Osteocyte (in vitro differentiated cells): ENCODE data around the gene AP3D1. TPM values are rescaled to one million over a fixed set of nuclear protein-coding genes. Genes with fewer than 3 reads are reported as not detected.

Experiments used
- DNase-seq: peaks from one replicate; pipeline ENCODE4 v3.0.0; 2021; ENCODE audit warnings: mixed read lengths; ENCODE audit not compliant: unreplicated experiment; ENCODE audit errors: extremely low spot score
- H3K27ac Mint-ChIP-seq: one replicate; pipeline ENCODE4 v1.8.0; 2021; ENCODE audit warnings: mild to moderate bottlenecking, mixed read lengths; ENCODE audit not compliant: unreplicated experiment
- H3K27me3 Mint-ChIP-seq: one replicate; pipeline ENCODE4 v1.8.0; 2021; ENCODE audit warnings: mixed read lengths; ENCODE audit not compliant: unreplicated experiment
- H3K36me3 Mint-ChIP-seq: one replicate; pipeline ENCODE4 v1.8.0; 2021; ENCODE audit warnings: mixed read lengths; ENCODE audit not compliant: unreplicated experiment
- H3K4me1 Mint-ChIP-seq: one replicate; pipeline ENCODE4 v1.8.0; 2021; ENCODE audit warnings: mixed read lengths; ENCODE audit not compliant: unreplicated experiment
- H3K4me3 Mint-ChIP-seq: one replicate; pipeline ENCODE4 v1.8.0; 2021; ENCODE audit warnings: mild to moderate bottlenecking, moderate library complexity, mixed read lengths; ENCODE audit not compliant: unreplicated experiment
- H3K9me3 Mint-ChIP-seq: one replicate; pipeline ENCODE4 v1.8.0; 2021; ENCODE audit warnings: mixed read lengths; ENCODE audit not compliant: unreplicated experiment
- total RNA-seq: library from RNA; stranded (reverse); gene quantifications from 2 replicates; pipeline ENCODE4 v1.2.1, GENCODE V29; 2021
- TF ChIP-seq, protein P1 (sequence below): fragments of 200-600 bp; sonication (generic); IDR thresholded peaks from 2 replicates; pipeline ENCODE4 v1.5.0; 2021; ENCODE audit warnings: antibody characterized with exemption, mild to moderate bottlenecking, moderate library complexity

The AP3D1 gene
- total RNA-seq, 1 donor from 2014 or later, result 139 TPM

DNA sequence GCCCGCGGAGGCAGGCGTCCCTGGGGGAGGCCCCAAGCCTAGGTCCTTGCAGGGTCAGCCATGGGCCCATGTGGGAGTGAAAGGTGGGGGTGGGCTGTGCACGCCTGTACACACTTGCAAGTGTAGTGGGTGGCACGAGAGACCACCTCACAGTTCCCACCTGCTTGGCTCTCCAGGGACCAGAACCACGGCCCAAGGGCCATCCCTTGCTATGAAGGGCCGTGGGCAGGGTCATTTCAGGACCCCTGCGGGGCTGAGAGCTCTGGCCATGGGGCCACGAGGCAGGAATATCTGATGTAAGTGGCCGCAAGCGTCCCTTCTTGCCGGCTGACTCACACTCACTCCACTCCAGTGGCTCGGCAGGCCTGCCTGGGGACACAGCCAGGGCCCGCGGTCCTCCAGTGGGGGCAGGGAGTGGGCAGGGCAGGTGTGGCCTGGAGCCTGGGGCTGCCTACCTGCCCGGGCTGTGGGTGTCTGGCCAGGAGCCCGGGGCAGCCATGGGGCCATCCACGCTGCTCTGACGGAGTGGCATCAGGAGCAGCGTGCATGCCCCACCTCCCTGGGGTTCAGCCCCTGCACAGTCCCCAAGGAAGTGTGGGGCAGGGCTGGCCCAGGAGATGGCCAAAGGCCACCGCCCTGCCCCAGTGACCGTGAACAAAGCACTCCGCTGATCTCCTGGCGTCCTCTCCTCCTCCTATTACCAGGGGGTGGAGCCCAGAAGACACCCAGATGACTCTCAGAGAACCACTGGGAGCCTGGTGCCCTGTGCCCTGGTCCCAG, 91.8 kb downstream of the AP3D1 start:
- Mint-ChIP-seq H3K4me3 (peak overlapping the region; percentile 77), H3K4me1 (peaks cover 54% of the 10 kb centered on the region), H3K36me3 (no peaks in the 10 kb centered on the region), H3K27me3 (no peaks in the 10 kb centered on the region), H3K27ac (peak overlapping the region; percentile 98), H3K9me3 (no peaks in the 10 kb centered on the region)
- peak; percentile 92 for DNase-seq
- TF ChIP-seq, protein P1, sequence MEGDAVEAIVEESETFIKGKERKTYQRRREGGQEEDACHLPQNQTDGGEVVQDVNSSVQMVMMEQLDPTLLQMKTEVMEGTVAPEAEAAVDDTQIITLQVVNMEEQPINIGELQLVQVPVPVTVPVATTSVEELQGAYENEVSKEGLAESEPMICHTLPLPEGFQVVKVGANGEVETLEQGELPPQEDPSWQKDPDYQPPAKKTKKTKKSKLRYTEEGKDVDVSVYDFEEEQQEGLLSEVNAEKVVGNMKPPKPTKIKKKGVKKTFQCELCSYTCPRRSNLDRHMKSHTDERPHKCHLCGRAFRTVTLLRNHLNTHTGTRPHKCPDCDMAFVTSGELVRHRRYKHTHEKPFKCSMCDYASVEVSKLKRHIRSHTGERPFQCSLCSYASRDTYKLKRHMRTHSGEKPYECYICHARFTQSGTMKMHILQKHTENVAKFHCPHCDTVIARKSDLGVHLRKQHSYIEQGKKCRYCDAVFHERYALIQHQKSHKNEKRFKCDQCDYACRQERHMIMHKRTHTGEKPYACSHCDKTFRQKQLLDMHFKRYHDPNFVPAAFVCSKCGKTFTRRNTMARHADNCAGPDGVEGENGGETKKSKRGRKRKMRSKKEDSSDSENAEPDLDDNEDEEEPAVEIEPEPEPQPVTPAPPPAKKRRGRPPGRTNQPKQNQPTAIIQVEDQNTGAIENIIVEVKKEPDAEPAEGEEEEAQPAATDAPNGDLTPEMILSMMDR, result no peak

GRCh38 chr19:2058570-2059421, 92.6 kb downstream of the AP3D1 start:
- TF ChIP-seq, protein P1, result no peak
- H3K27me3 Mint-ChIP-seq, result no peaks in the 10 kb centered on the region
- no peak for DNase-seq
- H3K4me3 Mint-ChIP-seq, result peak overlapping the region; percentile 11
- H3K9me3 Mint-ChIP-seq, result no peaks in the 10 kb centered on the region
- H3K4me1 Mint-ChIP-seq, result peaks cover 54% of the 10 kb centered on the region
- H3K27ac Mint-ChIP-seq, result peak overlapping the region; percentile 98
- no peaks in the 10 kb centered on the region for H3K36me3 Mint-ChIP-seq

GRCh38 chr19:2057484-2058469, 93.6 kb downstream of the AP3D1 start:
- Mint-ChIP-seq H3K9me3 (no peaks in the 10 kb centered on the region), H3K36me3 (no peaks in the 10 kb centered on the region), H3K27ac (peak overlapping the region; percentile 98), H3K4me1 (peaks cover 53% of the 10 kb centered on the region), H3K27me3 (no peaks in the 10 kb centered on the region), H3K4me3 (no peak overlapping the region)
- no peak for DNase-seq
- TF ChIP-seq, protein P1, result no peak

DNA sequence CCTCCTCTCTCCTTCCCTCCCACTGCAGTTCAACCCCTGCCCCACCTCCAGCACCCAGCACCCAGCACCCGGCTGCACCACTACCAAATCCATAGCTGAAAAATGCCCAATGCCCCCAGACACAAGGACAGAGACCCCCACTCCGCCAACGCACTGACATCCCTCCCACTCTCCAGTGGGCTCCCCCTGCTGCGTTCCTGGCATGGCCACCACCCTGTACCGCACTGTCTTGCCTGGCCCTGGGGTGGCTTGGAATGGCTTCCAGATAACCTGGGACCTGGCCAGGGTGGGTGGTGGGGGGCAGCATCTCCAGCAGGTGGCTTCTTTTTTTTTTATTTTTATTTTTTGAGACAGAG, 94.6 kb downstream of the AP3D1 start:
- DNase-seq, result no peak
- Mint-ChIP-seq H3K27me3 (no peaks in the 10 kb centered on the region), H3K4me3 (no peak overlapping the region), H3K9me3 (no peaks in the 10 kb centered on the region), H3K4me1 (peaks cover 45% of the 10 kb centered on the region), H3K27ac (peak overlapping the region; percentile 66), H3K36me3 (no peaks in the 10 kb centered on the region)
- TF ChIP-seq, protein P1, result no peak
